ENCODE results near the gene ERICH2. TPM values are rescaled to one million over a fixed set of nuclear protein-coding genes. Genes with fewer than 3 reads are reported as not detected.
"Not testable (repeated sequence)": the region's sequence is repeated elsewhere in the genome, so short reads cannot be mapped to it uniquely, and the experiment has no call there.

The ERICH2 gene
- 1 to 10 TPM; 1.1 to 3.9 TPM for total RNA-seq
- polyA plus RNA-seq (ENCODE audit: insufficient read length in 2 of 2) = 1 to 10 TPM; 3.0 to 5.0 TPM
- long read RNA-seq, donor 1 = 0 reads
- long read RNA-seq, donor 2 = 0 reads
- long read RNA-seq, donor 3 = 0 reads
- long read RNA-seq, donor 4 = 0 reads

- 0% methylated on average over 11 of the region's 13 CpGs for WGBS (ENCODE audit: insufficient coverage)
These were observed at the start of gene ERICH2 for GRCh38 chr2:170770008-170770605. Gene ERICH2 (plus strand): TSS chr2:170770378. CDS start chr2:170770682, 304 bp downstream.

GRCh38 chr2:170721678-170722077, 48.5 kb upstream of the ERICH2 start:
- Histone ChIP-seq H3K27ac (ENCODE audit: low read depth, low read length) (no peak overlapping the region), H3K36me3 (ENCODE audit: control insufficient read depth, insufficient read depth, low read length) (no peaks in the 10 kb centered on the region), H3K4me1 (ENCODE audit: control insufficient read depth, insufficient read depth, low read length) (peaks cover 9% of the 10 kb centered on the region), H3K27me3 (ENCODE audit: control insufficient read depth, insufficient read depth, low read length) (peaks cover 29% of the 10 kb centered on the region), H3K4me3 (ENCODE audit: low read depth, low read length) (no peak overlapping the region), H3K9me3 (ENCODE audit: control insufficient read depth, insufficient read depth, low read length) (no peaks in the 10 kb centered on the region)
- WGBS (ENCODE audit: insufficient coverage) = no CpG with 5 or more reads among the region's 3 CpGs
- DNase-seq (ENCODE audit: low read depth in 4 of 6, low spot score in 6 of 6) = no peak

More at GRCh38 chr2:170770008-170770605, at the start of gene ERICH2:
- no peaks in the 10 kb centered on the region for H3K27me3 ChIP-seq (ENCODE audit: control insufficient read depth, insufficient read depth, low read length)
- peak in 5 of 6 donors; percentile 21 to 84 (median 43) for DNase-seq (ENCODE audit: low read depth in 4 of 6, low spot score in 6 of 6)
- no peaks in the 10 kb centered on the region for H3K36me3 ChIP-seq (ENCODE audit: control insufficient read depth, insufficient read depth, low read length)
- H3K4me1 ChIP-seq (ENCODE audit: control insufficient read depth, insufficient read depth, low read length) = peaks cover 10% of the 10 kb centered on the region
- H3K27ac ChIP-seq (ENCODE audit: low read depth, low read length) = peak within 1 kb of the TSS; percentile 35
- H3K4me3 ChIP-seq (ENCODE audit: low read depth, low read length) = peak within 1 kb of the TSS; percentile 71
- H3K9me3 ChIP-seq (ENCODE audit: control insufficient read depth, insufficient read depth, low read length) = no peaks in the 10 kb centered on the region

GRCh38 chr2:170722301-170722700, 47.9 kb upstream of the ERICH2 start:
- Histone ChIP-seq H3K27me3 (ENCODE audit: control insufficient read depth, insufficient read depth, low read length) (peaks cover 23% of the 10 kb centered on the region), H3K36me3 (ENCODE audit: control insufficient read depth, insufficient read depth, low read length) (no peaks in the 10 kb centered on the region), H3K4me3 (ENCODE audit: low read depth, low read length) (no peak overlapping the region), H3K9me3 (ENCODE audit: control insufficient read depth, insufficient read depth, low read length) (no peaks in the 10 kb centered on the region), H3K27ac (ENCODE audit: low read depth, low read length) (no peak overlapping the region), H3K4me1 (ENCODE audit: control insufficient read depth, insufficient read depth, low read length) (peaks cover 3% of the 10 kb centered on the region)
- DNase-seq (ENCODE audit: low read depth in 4 of 6, low spot score in 6 of 6) = no peak

GRCh38 chr2:170723446-170723958, 46.7 kb upstream of the ERICH2 start:
- H3K9me3 ChIP-seq (ENCODE audit: control insufficient read depth, insufficient read depth, low read length) = no peaks in the 10 kb centered on the region
- H3K4me3 ChIP-seq (ENCODE audit: low read depth, low read length) = no peak overlapping the region
- no peaks in the 10 kb centered on the region for H3K36me3 ChIP-seq (ENCODE audit: control insufficient read depth, insufficient read depth, low read length)
- peaks cover 11% of the 10 kb centered on the region for H3K27me3 ChIP-seq (ENCODE audit: control insufficient read depth, insufficient read depth, low read length)
- DNase-seq (ENCODE audit: low read depth in 4 of 6, low spot score in 6 of 6) = no peak
- no peak overlapping the region for H3K27ac ChIP-seq (ENCODE audit: low read depth, low read length)
- H3K4me1 ChIP-seq (ENCODE audit: control insufficient read depth, insufficient read depth, low read length) = no peaks in the 10 kb centered on the region
- WGBS (ENCODE audit: insufficient coverage) = 40% methylated on average over 1 of the region's 2 CpGs

GRCh38 chr2:170733798-170734600, 36.2 kb upstream of the ERICH2 start:
- Histone ChIP-seq H3K9me3 (ENCODE audit: control insufficient read depth, insufficient read depth, low read length) (no peaks in the 10 kb centered on the region), H3K4me1 (ENCODE audit: control insufficient read depth, insufficient read depth, low read length) (no peaks in the 10 kb centered on the region), H3K27ac (ENCODE audit: low read depth, low read length) (no peak overlapping the region), H3K27me3 (ENCODE audit: control insufficient read depth, insufficient read depth, low read length) (no peaks in the 10 kb centered on the region), H3K4me3 (ENCODE audit: low read depth, low read length) (no peak overlapping the region), H3K36me3 (ENCODE audit: control insufficient read depth, insufficient read depth, low read length) (no peaks in the 10 kb centered on the region)
- no CpG with 5 or more reads among the region's 1 CpG for WGBS (ENCODE audit: insufficient coverage)
- no peak for DNase-seq (ENCODE audit: low read depth in 4 of 6, low spot score in 6 of 6)

- H3K4me3 ChIP-seq (ENCODE audit: low read depth, low read length); DNase-seq (ENCODE audit: low read depth in 4 of 6, low spot score in 6 of 6); H3K4me1 ChIP-seq (ENCODE audit: control insufficient read depth, insufficient read depth, low read length); H3K9me3 ChIP-seq (ENCODE audit: control insufficient read depth, insufficient read depth, low read length); H3K27ac ChIP-seq (ENCODE audit: low read depth, low read length); H3K27me3 ChIP-seq (ENCODE audit: control insufficient read depth, insufficient read depth, low read length); H3K36me3 ChIP-seq (ENCODE audit: control insufficient read depth, insufficient read depth, low read length): not testable (repeated sequence)
- 60% methylated on average over 1 of the region's 2 CpGs for WGBS (ENCODE audit: insufficient coverage)
These were observed 35.6 kb upstream of the ERICH2 start for GRCh38 chr2:170734601-170735000.

GRCh38 chr2:170736628-170737027, 33.5 kb upstream of the ERICH2 start:
- Histone ChIP-seq H3K27ac (ENCODE audit: low read depth, low read length) (no peak overlapping the region), H3K4me1 (ENCODE audit: control insufficient read depth, insufficient read depth, low read length) (no peaks in the 10 kb centered on the region), H3K9me3 (ENCODE audit: control insufficient read depth, insufficient read depth, low read length) (no peaks in the 10 kb centered on the region), H3K4me3 (ENCODE audit: low read depth, low read length) (no peak overlapping the region), H3K36me3 (ENCODE audit: control insufficient read depth, insufficient read depth, low read length) (no peaks in the 10 kb centered on the region), H3K27me3 (ENCODE audit: control insufficient read depth, insufficient read depth, low read length) (no peaks in the 10 kb centered on the region)
- DNase-seq (ENCODE audit: low read depth in 4 of 6, low spot score in 6 of 6) = no peak
- WGBS (ENCODE audit: insufficient coverage) = no CpG with 5 or more reads among the region's 1 CpG

- no CpG with 5 or more reads among the region's 2 CpGs for WGBS (ENCODE audit: insufficient coverage)
- DNase-seq (ENCODE audit: low read depth in 4 of 6, low spot score in 6 of 6) = no peak
These were observed 32.8 kb upstream of the ERICH2 start for GRCh38 chr2:170737406-170737805.

GRCh38 chr2:170737821-170738220, 32.4 kb upstream of the ERICH2 start:
- H3K27me3 ChIP-seq (ENCODE audit: control insufficient read depth, insufficient read depth, low read length) = no peaks in the 10 kb centered on the region
- no peaks in the 10 kb centered on the region for H3K4me1 ChIP-seq (ENCODE audit: control insufficient read depth, insufficient read depth, low read length)
- H3K4me3 ChIP-seq (ENCODE audit: low read depth, low read length) = no peak overlapping the region
- DNase-seq (ENCODE audit: low read depth in 4 of 6, low spot score in 6 of 6) = no peak
- no peaks in the 10 kb centered on the region for H3K36me3 ChIP-seq (ENCODE audit: control insufficient read depth, insufficient read depth, low read length)
- H3K27ac ChIP-seq (ENCODE audit: low read depth, low read length) = no peak overlapping the region
- 79% methylated on average over 4 of the region's 4 CpGs for WGBS (ENCODE audit: insufficient coverage)
- H3K9me3 ChIP-seq (ENCODE audit: control insufficient read depth, insufficient read depth, low read length) = no peaks in the 10 kb centered on the region

More at GRCh38 chr2:170737406-170737805, 32.8 kb upstream of the ERICH2 start:
- Histone ChIP-seq H3K4me3 (ENCODE audit: low read depth, low read length) (no peak overlapping the region), H3K27ac (ENCODE audit: low read depth, low read length) (no peak overlapping the region), H3K36me3 (ENCODE audit: control insufficient read depth, insufficient read depth, low read length) (no peaks in the 10 kb centered on the region), H3K27me3 (ENCODE audit: control insufficient read depth, insufficient read depth, low read length) (no peaks in the 10 kb centered on the region), H3K9me3 (ENCODE audit: control insufficient read depth, insufficient read depth, low read length) (no peaks in the 10 kb centered on the region), H3K4me1 (ENCODE audit: control insufficient read depth, insufficient read depth, low read length) (no peaks in the 10 kb centered on the region)
